ENCODE results near the gene L3MBTL4.

The L3MBTL4 gene

DNA sequence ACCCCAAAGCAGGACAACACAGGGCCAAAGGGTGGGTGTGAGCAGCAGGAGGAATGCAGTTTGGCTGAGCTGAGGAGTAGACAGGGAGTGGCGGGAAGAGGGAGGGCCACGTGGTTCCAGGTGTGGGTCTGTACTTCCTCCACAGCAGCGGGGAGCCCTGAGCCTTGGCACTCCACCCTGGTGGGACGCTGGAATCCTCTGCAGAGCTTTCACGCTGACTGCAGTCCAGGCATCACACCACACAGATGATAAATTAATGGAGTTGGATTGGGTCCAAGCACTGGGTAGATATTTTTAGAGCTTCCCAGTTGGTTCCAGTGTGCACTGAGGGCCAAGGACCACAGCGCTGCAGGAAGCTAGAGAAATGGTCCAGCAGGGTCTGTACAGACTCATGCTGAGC is 452.3 kb downstream of the L3MBTL4 start:
- no peak for DNase-seq (ENCODE audit: low read depth in 2 of 2)

- no peak for DNase-seq (ENCODE audit: low read depth in 2 of 2)
Observed at GRCh38 chr18:5961828-5962150, 452.9 kb downstream of the L3MBTL4 start.

- no peak for DNase-seq (ENCODE audit: low read depth in 2 of 2)
Observed at GRCh38 chr18:5961097-5961827, 453.4 kb downstream of the L3MBTL4 start.

- no peak for DNase-seq (ENCODE audit: low read depth in 2 of 2)
Observed at GRCh38 chr18:5958822-5959221, 455.9 kb downstream of the L3MBTL4 start.

DNA sequence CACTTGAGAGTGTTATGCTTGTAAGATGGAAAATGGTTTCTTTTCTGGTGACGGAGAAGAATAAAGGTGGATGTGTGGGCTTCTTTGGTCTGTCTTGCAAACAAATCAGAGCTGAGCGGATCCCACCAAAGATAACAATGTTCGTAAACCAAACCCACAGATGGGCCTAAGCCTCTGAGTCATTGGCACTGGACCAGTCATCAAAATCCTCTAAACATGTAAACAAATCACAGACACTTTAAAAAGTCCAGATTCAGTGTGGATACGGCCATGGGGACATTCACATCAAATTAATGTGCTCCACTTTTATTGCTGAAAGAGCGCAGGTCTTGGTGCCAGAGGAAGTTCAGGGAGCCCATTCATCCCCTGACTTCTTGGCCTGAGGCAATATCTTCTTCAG is 458.9 kb downstream of the L3MBTL4 start:
- DNase-seq (ENCODE audit: low read depth in 2 of 2) = no peak

DNA sequence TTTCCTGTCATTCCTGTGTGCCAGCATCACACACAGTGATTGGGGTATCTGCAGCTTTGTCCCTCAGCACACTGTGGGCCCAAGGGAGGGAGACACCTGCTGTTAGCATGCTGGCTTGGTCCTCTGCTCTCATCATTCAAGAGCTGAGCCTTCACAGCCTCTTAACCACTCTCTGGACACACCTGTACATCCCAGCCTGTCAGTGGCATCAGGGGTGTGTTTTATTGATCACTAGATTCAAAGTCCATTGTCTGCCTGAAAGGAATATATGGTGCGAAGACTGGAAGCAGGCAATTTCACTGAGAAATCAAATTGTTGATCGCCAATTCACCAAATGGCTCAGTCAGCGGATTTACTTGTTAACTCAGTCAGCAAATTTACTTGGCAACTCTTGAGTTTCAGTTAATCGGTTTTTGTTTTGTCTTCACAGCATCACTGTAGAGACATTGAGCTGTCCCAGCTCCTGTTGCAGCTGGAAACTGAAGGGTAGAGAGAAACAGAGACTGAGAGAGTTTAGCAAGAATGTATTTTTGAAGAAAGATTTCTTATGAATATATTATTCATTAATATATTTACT is 463.1 kb downstream of the L3MBTL4 start:
- DNase-seq (ENCODE audit: low read depth in 2 of 2) = no peak

GRCh38 chr18:5948781-5949180 is 465.9 kb downstream of the L3MBTL4 start:
- DNase-seq (ENCODE audit: low read depth in 2 of 2) = no peak

DNA sequence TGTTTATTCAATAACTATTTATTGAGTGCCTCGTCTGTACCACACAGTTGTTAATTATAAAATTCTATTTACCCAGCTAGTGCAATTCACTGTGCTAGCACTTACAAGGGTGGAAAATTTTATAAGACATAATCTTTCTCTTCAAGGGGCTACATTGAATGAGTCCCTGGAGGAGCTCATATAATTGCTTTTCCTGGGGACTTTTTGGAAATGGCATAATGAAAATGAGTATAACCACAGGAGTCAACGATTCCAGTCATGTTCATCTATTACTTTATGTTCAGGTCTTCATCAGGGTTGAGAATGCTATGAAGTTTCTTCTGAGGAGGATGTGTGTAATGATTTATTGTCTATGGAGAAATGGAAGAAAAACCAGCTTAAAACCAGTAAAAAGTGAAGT is 466.5 kb downstream of the L3MBTL4 start:
- DNase-seq (ENCODE audit: low read depth in 2 of 2) = no peak

GRCh38 chr18:5944448-5944847 is 470.3 kb downstream of the L3MBTL4 start:
- DNase-seq (ENCODE audit: low read depth in 2 of 2) = no peak

DNA sequence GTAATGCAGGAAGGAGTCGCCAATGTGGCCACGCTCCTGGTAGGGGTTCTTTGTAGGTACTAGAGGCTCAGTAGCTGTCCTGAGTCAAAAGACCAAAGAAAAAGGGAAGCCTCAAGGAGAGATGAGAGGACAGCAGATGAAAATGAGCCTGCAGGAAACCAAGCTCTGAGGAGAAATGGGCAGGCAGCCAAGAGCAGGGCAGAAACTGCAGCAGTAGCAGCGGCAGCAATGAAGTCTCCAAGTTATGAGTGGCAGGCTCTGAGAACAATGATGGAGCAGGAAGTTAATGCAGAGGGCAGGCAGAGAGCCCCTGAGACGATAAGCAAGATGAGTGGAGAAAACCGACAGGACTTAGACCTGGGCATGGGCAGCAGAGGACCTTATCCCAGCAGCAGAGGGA is 471.2 kb downstream of the L3MBTL4 start:
- DNase-seq (ENCODE audit: low read depth in 2 of 2) = no peak

DNA sequence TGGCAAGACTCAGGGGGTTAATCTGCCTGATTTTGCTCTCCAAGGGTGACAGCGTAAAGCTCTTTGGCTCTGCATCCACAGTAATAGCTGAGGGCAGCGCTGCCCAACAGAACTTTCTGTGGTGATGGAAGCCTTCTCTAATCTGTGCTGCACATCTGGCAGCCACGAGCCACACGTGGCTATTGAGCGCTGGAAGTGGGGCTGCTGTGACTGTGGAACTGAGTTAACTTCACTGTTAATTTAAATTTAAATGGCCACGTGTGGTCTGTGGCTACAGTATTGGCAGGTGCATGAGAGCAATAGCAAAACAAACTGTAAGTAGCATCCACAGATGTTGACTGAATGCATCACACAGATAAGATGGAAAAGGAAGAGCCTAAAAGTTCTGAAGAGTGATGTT is 472.1 kb downstream of the L3MBTL4 start:
- no peak for DNase-seq (ENCODE audit: low read depth in 2 of 2)

DNA sequence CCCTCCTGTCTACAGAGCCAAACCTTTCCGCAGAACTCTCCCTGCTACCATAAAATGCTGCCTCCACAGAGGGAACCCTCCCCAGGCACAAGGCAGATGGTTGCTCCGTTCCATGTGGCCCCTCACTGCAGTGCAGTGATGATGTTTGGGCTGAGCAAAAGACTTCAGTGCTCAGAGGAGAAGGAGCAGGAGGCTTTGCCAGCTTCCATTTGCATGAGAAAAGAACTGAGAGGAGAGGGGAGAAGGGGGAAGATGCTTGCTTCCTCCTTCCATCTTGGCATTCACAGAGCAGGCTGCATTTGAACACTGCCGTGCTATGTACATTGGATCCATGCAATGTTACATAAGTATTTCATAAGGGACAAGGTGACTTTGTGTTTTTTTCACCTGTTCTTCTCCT is 472.8 kb downstream of the L3MBTL4 start:
- no peak for DNase-seq (ENCODE audit: low read depth in 2 of 2)

DNA sequence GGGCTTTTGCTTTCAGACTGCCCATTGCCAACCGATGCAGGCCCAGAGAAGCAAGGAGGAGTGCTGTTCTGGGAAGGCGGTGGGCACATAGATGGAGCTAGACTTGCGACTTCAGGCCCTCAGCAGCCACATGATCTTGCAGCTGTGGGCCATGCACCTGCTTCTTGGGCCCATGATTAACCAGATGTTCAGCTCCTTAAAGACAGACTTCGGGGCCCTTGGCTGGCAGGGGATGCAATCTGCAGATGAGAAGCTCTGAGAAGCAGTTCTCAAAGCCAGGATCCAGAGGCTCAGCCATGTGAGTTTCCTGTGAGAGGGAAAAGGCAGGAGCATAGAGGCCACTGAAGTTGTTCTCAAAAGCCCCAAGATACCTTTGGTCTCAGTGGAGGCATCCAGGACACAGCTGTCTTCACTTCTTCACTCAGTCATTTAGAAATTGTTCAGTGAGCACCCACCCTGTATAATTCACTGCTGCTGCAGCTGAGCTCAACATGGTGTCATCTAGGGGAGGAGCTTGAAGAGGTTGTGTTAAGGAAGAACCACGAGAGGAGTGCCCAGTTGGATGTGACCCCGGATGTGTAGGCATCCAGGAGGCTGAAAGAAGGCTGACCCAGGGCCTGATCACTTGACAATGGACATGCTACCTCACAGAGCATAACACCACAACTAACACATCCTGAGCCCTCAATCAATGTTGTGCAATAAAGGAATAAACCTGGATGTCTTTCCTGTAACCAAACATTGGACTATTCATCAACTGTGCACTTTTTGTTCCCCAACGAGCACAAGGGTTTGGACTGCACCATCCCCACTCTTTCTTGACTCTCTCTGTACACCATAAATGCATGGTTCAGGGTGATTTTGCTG is 474.7 kb downstream of the L3MBTL4 start:
- DNase-seq (ENCODE audit: low read depth in 2 of 2) = no peak

DNA sequence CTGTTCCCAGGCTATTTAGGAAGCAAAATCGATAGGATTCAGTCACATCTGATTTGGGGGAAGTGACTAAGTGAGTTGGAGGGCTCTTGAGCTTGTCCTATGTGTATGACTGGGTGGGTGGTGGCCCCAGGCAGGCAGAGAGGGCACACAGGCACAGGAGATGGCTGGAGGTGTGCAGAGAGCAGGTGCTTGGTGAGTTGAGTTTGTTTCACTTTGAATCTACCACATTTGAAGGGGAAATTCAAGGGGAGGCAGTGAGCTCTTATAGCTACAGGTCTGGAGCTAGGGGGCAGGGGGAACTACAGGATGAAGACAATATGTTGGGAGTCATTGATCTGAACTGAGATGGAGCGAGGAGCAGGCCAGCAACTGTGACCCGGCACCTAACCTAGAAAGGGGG is 476.9 kb downstream of the L3MBTL4 start:
- no peak for DNase-seq (ENCODE audit: low read depth in 2 of 2)

DNA sequence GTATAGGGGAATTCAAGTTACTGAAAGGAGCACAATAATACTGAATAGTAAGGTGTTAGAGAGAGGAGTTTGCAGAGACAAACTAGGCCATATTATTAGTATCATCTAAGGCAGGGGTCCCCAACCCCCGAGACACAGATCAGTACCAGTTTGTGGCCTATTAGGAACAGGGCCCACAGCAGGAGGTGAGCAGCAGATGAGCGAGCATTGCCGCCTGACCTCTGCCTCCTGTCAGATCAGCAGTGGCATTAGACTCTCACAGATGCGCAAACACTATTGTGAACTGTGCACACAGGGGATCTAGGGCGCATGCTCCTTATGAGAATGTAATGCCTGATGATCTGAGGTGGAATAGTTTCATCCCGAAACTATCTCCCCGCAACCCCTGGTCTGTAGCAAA is 477.6 kb downstream of the L3MBTL4 start:
- no peak for DNase-seq (ENCODE audit: low read depth in 2 of 2)

GRCh38 chr18:5930789-5931188 is 483.9 kb downstream of the L3MBTL4 start:
- no peak for DNase-seq (ENCODE audit: low read depth in 2 of 2)

GRCh38 chr18:5918205-5918858 is 496.4 kb downstream of the L3MBTL4 start:
- no peak for DNase-seq (ENCODE audit: low read depth in 2 of 2)

GRCh38 chr18:5914951-5915350 is 499.8 kb downstream of the L3MBTL4 start:
- DNase-seq (ENCODE audit: low read depth in 2 of 2) = no peak

DNA sequence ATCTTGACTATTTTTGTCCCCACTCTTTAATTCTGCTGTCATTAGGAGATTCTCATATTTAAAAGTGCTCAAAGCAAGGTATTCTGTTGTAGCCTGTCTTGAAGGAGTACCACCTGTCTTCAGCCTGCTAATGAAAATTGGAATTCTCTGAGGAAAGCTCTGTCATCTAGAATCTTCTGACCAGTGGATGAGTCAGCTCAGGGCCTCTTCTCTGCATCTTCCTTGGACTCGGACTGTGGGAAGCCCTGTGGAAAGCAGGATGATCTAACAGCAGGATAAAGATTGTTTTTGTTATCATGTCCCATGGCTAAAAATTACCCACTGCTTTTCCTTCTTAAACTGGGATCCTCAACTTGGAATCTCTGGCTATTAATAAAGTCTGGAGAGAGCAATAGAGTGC is 500.7 kb downstream of the L3MBTL4 start:
- no peak for DNase-seq (ENCODE audit: low read depth in 2 of 2)

GRCh38 chr18:5912566-5912965 is 502.1 kb downstream of the L3MBTL4 start:
- DNase-seq (ENCODE audit: low read depth in 2 of 2) = no peak

DNA sequence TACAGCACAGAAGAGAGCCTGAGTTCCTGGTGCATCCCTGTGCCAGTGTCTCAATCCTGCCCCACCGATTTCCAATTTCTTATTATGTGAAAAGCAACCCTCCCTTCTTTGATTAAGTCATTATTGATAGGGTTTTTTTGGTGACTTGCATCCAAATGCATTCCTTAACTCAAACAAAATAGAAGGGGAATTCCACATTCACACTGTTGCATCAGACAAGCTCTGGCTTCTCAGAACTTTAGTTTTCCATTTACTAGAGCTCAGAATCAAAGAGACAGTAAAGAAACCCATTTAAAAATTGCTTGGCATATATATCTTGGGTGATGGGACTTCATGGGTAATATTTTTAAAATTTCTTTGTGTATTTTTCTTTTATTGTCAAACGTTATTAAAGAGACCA is 505.6 kb downstream of the L3MBTL4 start:
- DNase-seq (ENCODE audit: low read depth in 2 of 2) = no peak

Data from stimulated activated CD8-positive, alpha-beta memory T cell treated with anti-CD3 and anti-CD28 coated beads, Interleukin-2, amount 100 ng/mL, for 48 hours (primary cell).